IMR-90 (cell line): Measurements from ENCODE around the gene WFDC12. TPM values are rescaled to one million over a fixed set of nuclear protein-coding genes. Genes with fewer than 3 reads are reported as not detected.

Experiments
- ATAC-seq: fragments of 200-7000 bp; cut with Tn5 transposase; 2 replicates; pipeline ENCODE4 v1.9.1; 2020; ENCODE audit warnings: low read depth, mild to moderate bottlenecking, moderate library complexity
- BruUV-seq: library from RNA; stranded (reverse); fragments of 400-500 nt; replicated peaks from 2 replicates; lab custom pipeline; 2021; lab: Mats Ljungman, UMichigan
- CTCF ChIA-PET: fragments of 300-600 bp; formaldehyde crosslinking; extraction: SDS; loops from one replicate; lab custom pipeline; 2021; ENCODE audit warnings: antibody characterized with exemption; lab: Yijun Ruan, JAX
- POLR2A ChIA-PET: fragments of 300-600 bp; sonication (Branson Sonifier 250); formaldehyde crosslinking; loops from one replicate; lab custom pipeline; 2022; ENCODE audit warnings: antibody characterized with exemption; ENCODE audit not compliant: unreplicated experiment; lab: Charles Lee
- DNase-seq: peaks from one replicate; pipeline ENCODE4 v3.0.0; 2013
- H2AFZ ChIP-seq: replicated peaks from 2 replicates; pipeline ENCODE3; 2013; ENCODE audit warnings: low read length, mild to moderate bottlenecking; ENCODE audit not compliant: poor library complexity
- H2AK5ac ChIP-seq: 2 replicates; pipeline ENCODE4 v1.6.1; 2013; ENCODE audit warnings: low read depth, low read length, inconsistent platforms
- H2AK9ac ChIP-seq: replicated peaks from 2 replicates; pipeline ENCODE3; 2013; ENCODE audit warnings: mild to moderate bottlenecking, low read depth, low read length, moderate library complexity; ENCODE audit not compliant: poor library complexity
- H2BK120ac ChIP-seq: 2 replicates; pipeline ENCODE4 v1.6.1; 2013; ENCODE audit warnings: low read depth, low read length, inconsistent platforms
- H2BK15ac ChIP-seq: 3 replicates; pipeline ENCODE4 v1.6.1; 2013; ENCODE audit warnings: low read depth, low read length, inconsistent platforms
- H2BK20ac ChIP-seq: 2 replicates; pipeline ENCODE4 v1.6.1; 2013; ENCODE audit warnings: low read depth, mild to moderate bottlenecking, inconsistent platforms, low read length, moderate library complexity
- H2BK5ac ChIP-seq: 2 replicates; pipeline ENCODE4 v1.6.1; 2013; ENCODE audit warnings: mild to moderate bottlenecking, low read depth, low read length, inconsistent platforms; ENCODE audit not compliant: poor library complexity, severe bottlenecking
- H3K14ac ChIP-seq: replicated peaks from 2 replicates; pipeline ENCODE4 v1.6.1; 2013; ENCODE audit warnings: low read depth, low read length, inconsistent platforms
- H3K18ac ChIP-seq: 2 replicates; pipeline ENCODE4 v1.6.1; 2013; ENCODE audit warnings: low read depth, low read length, control low read depth
- H3K23ac ChIP-seq: 2 replicates; pipeline ENCODE4 v1.6.1; 2013; ENCODE audit warnings: low read depth, low read length, inconsistent platforms
- H3K27ac ChIP-seq: 2 replicates; pipeline ENCODE4 v1.5.1; 2013; ENCODE audit warnings: mild to moderate bottlenecking, control low read depth, low read length; ENCODE audit not compliant: insufficient read depth
- H3K27me3 ChIP-seq: 2 replicates; pipeline ENCODE4 v1.6.1; 2013; ENCODE audit warnings: low read length; ENCODE audit not compliant: control insufficient read depth, insufficient read depth
- H3K36me3 ChIP-seq: 2 replicates; pipeline ENCODE4 v1.6.1; 2013; ENCODE audit warnings: low read length, mixed read lengths; ENCODE audit not compliant: control insufficient read depth, insufficient read depth
- H3K4ac ChIP-seq: 2 replicates; pipeline ENCODE4 v1.6.1; 2013; ENCODE audit warnings: low read depth, low read length, inconsistent platforms
- H3K4me1 ChIP-seq: 2 replicates; pipeline ENCODE4 v1.6.1; 2013; ENCODE audit warnings: low read length, mixed read lengths; ENCODE audit not compliant: control insufficient read depth, insufficient read depth
- H3K4me2 ChIP-seq: 2 replicates; pipeline ENCODE4 v1.6.1; 2013; ENCODE audit warnings: low read depth, mild to moderate bottlenecking, control low read depth, low read length, moderate library complexity
- H3K4me3 ChIP-seq: 2 replicates; pipeline ENCODE4 v1.5.1; 2013; ENCODE audit warnings: low read depth, mild to moderate bottlenecking, control low read depth, low read length, moderate library complexity; ENCODE audit not compliant: insufficient read depth
- H3K56ac ChIP-seq: 2 replicates; pipeline ENCODE4 v1.6.1; 2013; ENCODE audit warnings: low read length, inconsistent platforms; ENCODE audit not compliant: insufficient read depth; ENCODE audit errors: extremely low read depth
- H3K79me1 ChIP-seq, 2 experiments: 2 replicates each; pipeline ENCODE4 v1.6.1; 2013; ENCODE audit warnings: low read length in 2 of 2, inconsistent platforms in 1 of 2, low read depth in 1 of 2
- H3K9ac ChIP-seq: 2 replicates; pipeline ENCODE4 v1.6.1; 2013; ENCODE audit warnings: low read depth, low read length, control low read depth
- H3K9me1 ChIP-seq: 2 replicates; pipeline ENCODE4 v1.6.1; 2013; ENCODE audit warnings: low read length, inconsistent platforms; ENCODE audit not compliant: insufficient read depth
- H3K9me3 ChIP-seq: 2 replicates; pipeline ENCODE4 v1.6.1; 2013; ENCODE audit warnings: low read length; ENCODE audit not compliant: control insufficient read depth, insufficient read depth
- H4K20me1 ChIP-seq: 2 replicates; pipeline ENCODE4 v1.6.1; 2013; ENCODE audit warnings: low read length, inconsistent platforms; ENCODE audit not compliant: insufficient read depth
- H4K5ac ChIP-seq: 2 replicates; pipeline ENCODE4 v1.6.1; 2013; ENCODE audit warnings: mild to moderate bottlenecking, low read depth, low read length, control low read depth
- H4K8ac ChIP-seq, 2 experiments: 2 replicates each; pipeline ENCODE4 v1.6.1; 2013; ENCODE audit warnings: low read depth in 2 of 2, low read length in 2 of 2, control low read depth in 1 of 2, inconsistent platforms in 1 of 2
- H4K91ac ChIP-seq: 2 replicates; pipeline ENCODE4 v1.6.1; 2013; ENCODE audit warnings: low read depth, low read length, inconsistent platforms; ENCODE audit not compliant: insufficient read depth
- CEBPB ChIP-seq: IDR thresholded peaks from 2 replicates; pipeline ENCODE4 v1.6.1; 2012; ENCODE audit warnings: low read depth, low read length, improper control_type of control experiment
- CHD1 ChIP-seq: IDR thresholded peaks from 2 replicates; pipeline ENCODE4 v1.6.1; 2012; ENCODE audit warnings: low read depth, low read length, improper control_type of control experiment
- MAFK ChIP-seq: IDR thresholded peaks from 2 replicates; pipeline ENCODE4 v1.6.1; 2012; ENCODE audit warnings: low read depth, low read length, improper control_type of control experiment
- MAZ ChIP-seq: IDR thresholded peaks from 2 replicates; pipeline ENCODE4 v1.6.1; 2012; ENCODE audit warnings: low read depth, mild to moderate bottlenecking, low read length, improper control_type of control experiment, moderate library complexity, borderline replicate concordance
- POLR2A ChIP-seq: IDR thresholded peaks from 2 replicates; pipeline ENCODE4 v1.6.1; 2012; ENCODE audit warnings: mild to moderate bottlenecking, low read depth, low read length
- WGBS, 2 experiments: methylation state at CpG; one replicate each; pipeline versions ENCODE4 v1.1.5 to v1.1.7; 2013; ENCODE audit warnings: missing lambda C conversion rate in 2 of 2; ENCODE audit not compliant: insufficient read length in 1 of 2; ENCODE audit errors: extremely low coverage in 2 of 2; 5-methylcytosine and 5-hydroxymethylcytosine counted together
- dilution Hi-C: fragments of 300-500 bp; cut with HindIII; formaldehyde crosslinking; loops from one replicate; pipeline ENCODE4 v1.14.3; 2018; ENCODE audit warnings: low sequenced_read_pairs; ENCODE audit not compliant: unreplicated experiment
- in situ Hi-C: fragments of 300-500 bp; cut with MboI; formaldehyde crosslinking; loops from 3 replicates; pipeline ENCODE4 v1.14.3; 2019; ENCODE audit warnings: low sequenced_read_pairs, inconsistent platforms, mixed read lengths
- intact Hi-C: fragments of 100-400 bp; cut with micrococcal nuclease; formaldehyde crosslinking; loops from 2 replicates; pipeline ENCODE4 v1.10.0; 2022
- polyA plus RNA-seq, 3 experiments: library from polyadenylated mRNA; depleted of rRNA; stranded (reverse); fragments of >200 nt; gene quantifications; 2 replicates each; pipeline ENCODE4 v1.2.3, GENCODE V29; 2012; ENCODE audit warnings: low replicate concordance in 1 of 3
- total RNA-seq: library from RNA; depleted of rRNA; stranded (reverse); fragments of >200 nt; gene quantifications from 2 replicates; pipeline ENCODE4 v1.2.3, GENCODE V29; 2012

Gene WFDC12
- total and polyA plus RNA-seq, 2 of the 4 experiments (the other 2 are of a cell fraction) = not detected

DNA sequence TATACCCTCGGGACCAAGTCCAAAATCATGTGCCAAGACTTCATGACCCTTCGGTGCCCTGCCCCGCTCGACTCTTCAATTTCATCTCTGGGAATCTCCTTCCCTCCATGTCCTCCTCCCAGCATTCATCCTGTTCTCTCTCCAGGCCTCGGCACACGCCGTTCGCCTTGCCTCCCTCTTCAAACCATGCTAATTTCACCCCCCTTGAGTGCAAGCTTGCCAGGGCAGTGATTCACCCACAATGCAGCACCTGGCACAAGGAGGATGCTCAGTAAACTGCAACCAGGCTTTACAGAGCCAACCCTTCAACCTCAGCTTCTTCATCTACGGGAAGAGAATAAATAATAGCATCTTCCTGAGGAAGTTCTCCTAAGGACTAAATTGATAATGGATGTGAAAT is 27.5 kb downstream of the WFDC12 start:
- ChIA-PET POLR2A (no interaction called here), CTCF (interaction anchor here (1.2 to 4.3 kb wide), 5 partner anchors 10 to 85 kb away, joined by 5 to 40 read pairs (median 15); no protein-coding TSS in a partner anchor)
- H4K20me1 ChIP-seq = no peaks in the 10 kb centered on the region
- no peak overlapping the region for H2AFZ ChIP-seq
- no peak overlapping the region for H3K56ac ChIP-seq
- no peak overlapping the region for H2AK9ac ChIP-seq
- H2BK5ac ChIP-seq = no peak overlapping the region
- intact Hi-C loops (loop anchor here (2.0 to 10.0 kb wide), 3 partner anchors 194 to 678 kb away; partner anchors contain the start of gene KCNK15), in situ Hi-C loops (no loop called here), dilution Hi-C loops (no loop called here)
- H3K4me2 ChIP-seq = no peak overlapping the region
- H3K27me3 ChIP-seq = peaks cover 44% of the 10 kb centered on the region
- H4K8ac ChIP-seq = no peak overlapping the region
- H4K5ac ChIP-seq = no peak overlapping the region
- H3K4ac ChIP-seq = no peak overlapping the region
- WGBS, 2 experiments = 89% methylated on average over 4 of the region's 9 CpGs; no CpG with 5 or more reads in 1 of the 2 experiments
- H3K9me1 ChIP-seq = no peaks in the 10 kb centered on the region; the same call in 1 of the 2 replicates
- H2BK20ac ChIP-seq = no peak overlapping the region
- H3K14ac ChIP-seq = no peak overlapping the region
- H3K18ac ChIP-seq = no peak overlapping the region
- no peaks in the 10 kb centered on the region for H3K36me3 ChIP-seq
- H3K4me1 ChIP-seq = peaks cover 4% of the 10 kb centered on the region; the same call in 1 of the 2 replicates
- H3K79me1 ChIP-seq = no peaks in the 10 kb centered on the region
- no peak for ATAC-seq
- peaks cover 6% of the 10 kb centered on the region; the same call in 1 of the 2 replicates for H3K9me3 ChIP-seq
- no peak for DNase-seq
- TF ChIP-seq MAZ = no peak
- TF ChIP-seq CEBPB = no peak
- no peak for TF ChIP-seq POLR2A
- no peak for TF ChIP-seq MAFK
- no peak for TF ChIP-seq CHD1
- no peak overlapping the region for H3K27ac ChIP-seq
- no peak overlapping the region for H2BK15ac ChIP-seq
- BruUV-seq = no TSS peak
- no peak overlapping the region for H2BK120ac ChIP-seq
- no peak overlapping the region for H2AK5ac ChIP-seq
- H4K91ac ChIP-seq = no peak overlapping the region
- no peak overlapping the region for H3K4me3 ChIP-seq
- H3K23ac ChIP-seq = no peak overlapping the region
- H3K9ac ChIP-seq = no peak overlapping the region
